K562 (cell line): ENCODE measurements around the gene CACNA1S. TPM values are rescaled to one million over a fixed set of nuclear protein-coding genes. Genes with fewer than 3 reads are reported as not detected.

ENCODE experiments used
- ATAC-seq: fragments of 200-7000 bp; cut with Tn5 transposase; 3 replicates; pipeline ENCODE4 v1.9.1; 2020; ENCODE audit warnings: moderate library complexity
- BruUV-seq: library from RNA; stranded (reverse); fragments of 400-500 nt; replicated peaks from 2 replicates; lab custom pipeline; 2021; lab: Mats Ljungman, UMichigan
- CTCF ChIA-PET: fragments of 300-600 bp; formaldehyde crosslinking; extraction: SDS; loops from one replicate; lab custom pipeline; 2021; ENCODE audit warnings: low intra/inter-chr PET ratio; lab: Yijun Ruan, JAX
- POLR2A ChIA-PET: fragments of 300-600, 350-650 bp; sonication (Branson Sonifier 250); formaldehyde crosslinking; extraction: SDS; loops from one replicate; lab custom pipeline; 2021; ENCODE audit warnings: antibody characterized with exemption, inconsistent platforms; lab: Yijun Ruan, JAX
- DNase-seq, 4 experiments: peaks; one replicate each; pipeline versions ENCODE4 v3.0.0 to v3.0.0-alpha.2; 2011 to 2018; ENCODE audit warnings: low spot score in 3 of 4, mixed read lengths in 3 of 4; ENCODE audit errors: extremely low read depth in 1 of 4
- FAIRE-seq: peaks from 2 replicates; lab custom pipeline; 2011; peaks lifted over from hg19 to GRCh38; lab: Jason Lieb, UNC
- H2AFZ ChIP-seq: 2 replicates; pipeline ENCODE4 v1.6.0; 2011; ENCODE audit warnings: low read depth, low read length, control low read depth, inconsistent platforms
- H3K27ac ChIP-seq: fragments of 200-600 bp; 3 replicates; pipeline ENCODE4 v1.8.0; 2011; ENCODE audit warnings: low read depth, mild to moderate bottlenecking, control low read depth, inconsistent platforms, low read length, moderate library complexity, mixed read lengths; ENCODE audit errors: extremely low read depth
- H3K27me3 ChIP-seq, 2 experiments: fragments of 300-600 bp in 1 of 2; 2 replicates in 1 of 2; 3 replicates in 1 of 2; pipeline versions ENCODE4 v1.6.0 to v1.8.0; 2011; ENCODE audit warnings: inconsistent platforms in 2 of 2, low read length in 2 of 2, mild to moderate bottlenecking in 1 of 2, mixed read lengths in 1 of 2, moderate library complexity in 1 of 2; ENCODE audit not compliant: control insufficient read depth in 2 of 2, insufficient read depth in 2 of 2
- H3K36me3 ChIP-seq: fragments of 300-600 bp; 3 replicates; pipeline ENCODE4 v1.8.0; 2011; ENCODE audit warnings: mild to moderate bottlenecking, low read length, inconsistent platforms; ENCODE audit not compliant: control insufficient read depth, insufficient read depth
- H3K4me1 ChIP-seq, 2 experiments: fragments of 200-600 bp in 1 of 2; replicated peaks in 1 of 2; 2 replicates in 1 of 2; 3 replicates in 1 of 2; pipeline versions ENCODE4 v1.5.1 to v1.8.0; 2011; ENCODE audit warnings: inconsistent platforms in 2 of 2, low read length in 2 of 2, mild to moderate bottlenecking in 1 of 2, mixed read lengths in 1 of 2, moderate library complexity in 1 of 2; ENCODE audit not compliant: control insufficient read depth in 2 of 2, insufficient read depth in 2 of 2
- H3K4me2 ChIP-seq: 2 replicates; pipeline ENCODE4 v1.6.1; 2011; ENCODE audit warnings: low read length, control low read depth, inconsistent platforms, mixed read lengths; ENCODE audit not compliant: insufficient read depth
- H3K4me3 ChIP-seq: fragments of 200-600 bp; sonication (generic), shearing (Covaris generic); 2 replicates; pipeline ENCODE4 v1.5.1; 2016; ENCODE audit warnings: control low read depth, inconsistent platforms
- H3K79me2 ChIP-seq: fragments of 200-600 bp; 3 replicates; pipeline ENCODE4 v1.8.0; 2011; ENCODE audit warnings: low read length, inconsistent platforms; ENCODE audit not compliant: control insufficient read depth, insufficient read depth
- H3K9ac ChIP-seq, 2 experiments: 2 replicates each; pipeline versions ENCODE4 v1.6.0 to v1.6.1; 2011; ENCODE audit warnings: low read depth in 2 of 2, low read length in 2 of 2, control low read depth in 1 of 2, inconsistent platforms in 1 of 2, mild to moderate bottlenecking in 1 of 2, mixed read lengths in 1 of 2; ENCODE audit not compliant: insufficient read depth in 1 of 2
- H3K9me1 ChIP-seq: one replicate; pipeline ENCODE4 v1.6.0; 2011; ENCODE audit warnings: inconsistent platforms, mild to moderate bottlenecking, low read length, moderate library complexity; ENCODE audit not compliant: control insufficient read depth, insufficient read depth
- H3K9me3 ChIP-seq: replicated peaks from 2 replicates; pipeline ENCODE4 v1.5.1; 2011; ENCODE audit warnings: low read depth, low read length, inconsistent platforms; ENCODE audit not compliant: control insufficient read depth, insufficient read depth
- H4K20me1 ChIP-seq: replicated peaks from 2 replicates; pipeline ENCODE4 v1.6.1; 2011; ENCODE audit warnings: low read length, inconsistent platforms, mixed read lengths; ENCODE audit not compliant: control insufficient read depth, insufficient read depth
- LEF1 ChIP-seq: fragments of 450-650 bp; IDR thresholded peaks from 2 replicates; pipeline ENCODE4 v1.6.1; 2016; ENCODE audit warnings: mild to moderate bottlenecking
- MEF2D ChIP-seq: conservative IDR thresholded peaks from 2 replicates; pipeline ENCODE4 v1.6.1; 2016; ENCODE audit warnings: low read depth, missing genetic modification characterization, missing compliant biosample characterization
- POU5F1 ChIP-seq: fragments of 150-350 bp; IDR thresholded peaks from 2 replicates; pipeline ENCODE4 v1.6.1; 2014; ENCODE audit warnings: borderline replicate concordance, low read length, low read depth, mild to moderate bottlenecking; ENCODE audit not compliant: partially characterized antibody
- SMARCB1 ChIP-seq: IDR thresholded peaks from 2 replicates; pipeline ENCODE4 v1.6.1; 2011; ENCODE audit warnings: improper control_type of control experiment, low read depth; ENCODE audit not compliant: insufficient read length
- WGBS: fragments of 100-300 bp; shearing (Covaris generic); methylation state at CpG from one replicate; pipeline ENCODE4 v1.1.6; 2016; ENCODE audit warnings: low coverage, mixed read lengths; ENCODE audit not compliant: insufficient coverage; ENCODE audit errors: missing lambda C conversion rate; 5-methylcytosine and 5-hydroxymethylcytosine counted together
- in situ Hi-C: fragments of 300-500 bp; cut with MboI; formaldehyde crosslinking; loops from 4 replicates; pipeline ENCODE4 v1.15.0; 2018; ENCODE audit warnings: inconsistent platforms, mixed read lengths
- intact Hi-C: fragments of 100-400 bp; cut with micrococcal nuclease; formaldehyde crosslinking; loops from 2 replicates; pipeline ENCODE4 v1.14.2; 2022
- polyA plus RNA-seq, 8 experiments: library from polyadenylated mRNA; depleted of rRNA in 4 of 8; stranded (reverse) in 5 of 8; unstranded in 3 of 8; fragments of >200 nt; fragmentation: Nextera tagmentation in 2 of 8; fragmentation: Illumina TruSeq in 1 of 8; extraction: Ambion mirVana in 2 of 8; extraction: Trizol in 1 of 8; gene quantifications; 2 replicates each; pipeline versions ENCODE4 v1.2.1 to v1.2.3, GENCODE V29; 2011 to 2014; ENCODE audit warnings: inconsistent platforms in 1 of 8, missing spikeins in 1 of 8
- total RNA-seq, 7 experiments: library from RNA; depleted of rRNA in 6 of 7; stranded (reverse); fragments of >200 nt in 6 of 7; fragmentation: Illumina TruSeq in 2 of 7; extraction: Trizol in 2 of 7; gene quantifications; 2 replicates each; pipeline versions ENCODE4 v1.2.1 to v1.2.3, GENCODE V29; 2011 to 2021; ENCODE audit warnings: low replicate concordance in 1 of 7
- TF ChIP-seq, protein P1 (sequence below): IDR thresholded peaks from 2 replicates; pipeline ENCODE4 v1.6.1; 2011; ENCODE audit not compliant: insufficient read length; ENCODE audit errors: extremely low read depth
- TF ChIP-seq, protein P2 (sequence below): fragments of 450-650 bp; IDR thresholded peaks from 2 replicates; pipeline ENCODE4 v1.6.1; 2018; ENCODE audit not compliant: partially characterized antibody

The CACNA1S gene
- total and polyA plus RNA-seq, 9 of the 15 experiments (the other 6 are each of a cell fraction or from before 2014, with no cell fraction given): not detected

DNA sequence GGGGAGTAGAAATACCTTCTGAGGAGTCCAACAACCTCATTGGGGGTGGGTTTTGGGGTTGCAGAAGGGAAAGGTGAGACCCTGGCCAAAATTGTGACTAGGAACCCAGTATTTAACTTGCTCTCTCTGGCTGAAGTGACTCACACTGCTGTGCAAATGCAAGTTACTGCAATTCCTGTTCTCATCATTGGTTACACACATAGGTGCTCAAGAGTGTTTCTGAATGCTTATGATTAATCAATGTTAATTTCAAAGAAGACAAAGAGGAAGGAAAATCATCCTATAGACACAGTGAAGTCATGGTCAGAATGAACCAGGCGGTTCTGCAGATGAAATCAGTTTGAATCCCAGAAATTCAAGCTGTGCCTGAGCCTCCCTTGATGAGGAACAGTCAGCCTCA lies 11.6 kb upstream of the CACNA1S start:
- no peaks in the 10 kb centered on the region for H3K9me3 ChIP-seq
- WGBS: 0% methylated on average over 1 of the region's 1 CpG
- no peak overlapping the region for H3K9ac ChIP-seq
- no peak overlapping the region for H2AFZ ChIP-seq
- in situ Hi-C loops: no loop called here
- peaks cover 18% of the 10 kb centered on the region for H4K20me1 ChIP-seq
- H3K4me3 ChIP-seq: no peak overlapping the region
- no peaks in the 10 kb centered on the region for H3K9me1 ChIP-seq
- ChIA-PET POLR2A (interaction anchor here (0.8 to 1.8 kb wide), 2 partner anchors 12 to 14 kb away, joined by 3 to 6 read pairs; no protein-coding TSS in a partner anchor), CTCF (no interaction called here)
- H3K4me1 ChIP-seq: peaks cover 0 to under 1% of the 10 kb centered on the region in 2 experiments; a peak in 2 of 5 replicates
- H3K36me3 ChIP-seq: no peaks in the 10 kb centered on the region
- peaks cover 70 to 90% of the 10 kb centered on the region in 2 experiments for H3K27me3 ChIP-seq
- no TSS peak for BruUV-seq
- no peak overlapping the region for H3K4me2 ChIP-seq
- no peak for DNase-seq
- no peak for ATAC-seq
- FAIRE-seq: no peak
- intact Hi-C loops: no loop called here
- no peaks in the 10 kb centered on the region for H3K79me2 ChIP-seq
- H3K27ac ChIP-seq: no peak overlapping the region
- TF ChIP-seq POU5F1 (no peak), MEF2D (tag) (no peak), SMARCB1 (no peak), LEF1 (no peak)
- TF ChIP-seq, protein P1, sequence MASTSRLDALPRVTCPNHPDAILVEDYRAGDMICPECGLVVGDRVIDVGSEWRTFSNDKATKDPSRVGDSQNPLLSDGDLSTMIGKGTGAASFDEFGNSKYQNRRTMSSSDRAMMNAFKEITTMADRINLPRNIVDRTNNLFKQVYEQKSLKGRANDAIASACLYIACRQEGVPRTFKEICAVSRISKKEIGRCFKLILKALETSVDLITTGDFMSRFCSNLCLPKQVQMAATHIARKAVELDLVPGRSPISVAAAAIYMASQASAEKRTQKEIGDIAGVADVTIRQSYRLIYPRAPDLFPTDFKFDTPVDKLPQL: no peak
- TF ChIP-seq, protein P2, sequence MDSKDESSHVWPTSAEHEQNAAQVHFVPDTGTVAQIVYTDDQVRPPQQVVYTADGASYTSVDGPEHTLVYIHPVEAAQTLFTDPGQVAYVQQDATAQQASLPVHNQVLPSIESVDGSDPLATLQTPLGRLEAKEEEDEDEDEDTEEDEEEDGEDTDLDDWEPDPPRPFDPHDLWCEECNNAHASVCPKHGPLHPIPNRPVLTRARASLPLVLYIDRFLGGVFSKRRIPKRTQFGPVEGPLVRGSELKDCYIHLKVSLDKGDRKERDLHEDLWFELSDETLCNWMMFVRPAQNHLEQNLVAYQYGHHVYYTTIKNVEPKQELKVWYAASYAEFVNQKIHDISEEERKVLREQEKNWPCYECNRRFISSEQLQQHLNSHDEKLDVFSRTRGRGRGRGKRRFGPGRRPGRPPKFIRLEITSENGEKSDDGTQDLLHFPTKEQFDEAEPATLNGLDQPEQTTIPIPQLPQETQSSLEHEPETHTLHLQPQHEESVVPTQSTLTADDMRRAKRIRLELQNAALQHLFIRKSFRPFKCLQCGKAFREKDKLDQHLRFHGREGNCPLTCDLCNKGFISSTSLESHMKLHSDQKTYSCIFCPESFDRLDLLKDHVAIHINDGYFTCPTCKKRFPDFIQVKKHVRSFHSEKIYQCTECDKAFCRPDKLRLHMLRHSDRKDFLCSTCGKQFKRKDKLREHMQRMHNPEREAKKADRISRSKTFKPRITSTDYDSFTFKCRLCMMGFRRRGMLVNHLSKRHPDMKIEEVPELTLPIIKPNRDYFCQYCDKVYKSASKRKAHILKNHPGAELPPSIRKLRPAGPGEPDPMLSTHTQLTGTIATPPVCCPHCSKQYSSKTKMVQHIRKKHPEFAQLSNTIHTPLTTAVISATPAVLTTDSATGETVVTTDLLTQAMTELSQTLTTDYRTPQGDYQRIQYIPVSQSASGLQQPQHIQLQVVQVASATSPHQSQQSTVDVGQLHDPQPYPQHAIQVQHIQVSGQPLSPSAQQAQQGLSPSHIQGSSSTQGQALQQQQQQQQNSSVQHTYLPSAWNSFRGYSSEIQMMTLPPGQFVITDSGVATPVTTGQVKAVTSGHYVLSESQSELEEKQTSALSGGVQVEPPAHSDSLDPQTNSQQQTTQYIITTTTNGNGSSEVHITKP: no peak
